ENCODE measurements around the gene FAM168A.
"Not testable (repeated sequence)": the region's sequence is repeated elsewhere in the genome, so short reads cannot be mapped to it uniquely, and the experiment has no call there.

FAM168A gene

GRCh38 chr11:73475549-73476095 lies 122.3 kb downstream of the FAM168A start:
- Mint-ChIP-seq H3K36me3 (ENCODE audit: low read depth) (peaks cover 15% of the 10 kb centered on the region), H3K4me3 (no peak overlapping the region), H3K4me1 (ENCODE audit: low read depth) (peaks cover 19% of the 10 kb centered on the region), H3K9me3 (peaks cover 17% of the 10 kb centered on the region), H3K27me3 (no peaks in the 10 kb centered on the region), H3K27ac (no peak overlapping the region)
- intact Hi-C loops (cut with micrococcal nuclease): loop anchor here (5.0 kb wide), 1 partner anchor 187 kb away; no protein-coding TSS in a partner anchor

- Mint-ChIP-seq H3K4me3 (no peak overlapping the region), H3K9me3 (peaks cover 17% of the 10 kb centered on the region), H3K27me3 (no peaks in the 10 kb centered on the region), H3K27ac (no peak overlapping the region), H3K36me3 (ENCODE audit: low read depth) (peaks cover 19% of the 10 kb centered on the region), H3K4me1 (ENCODE audit: low read depth) (peaks cover 24% of the 10 kb centered on the region)
- intact Hi-C loops (cut with micrococcal nuclease): no loop called here
These were observed 124.7 kb downstream of the FAM168A start for GRCh38 chr11:73473252-73473651.

GRCh38 chr11:73470036-73470612 lies 127.8 kb downstream of the FAM168A start:
- peaks cover 33% of the 10 kb centered on the region for H3K4me1 Mint-ChIP-seq (ENCODE audit: low read depth)
- intact Hi-C loops (cut with micrococcal nuclease); H3K36me3 Mint-ChIP-seq (ENCODE audit: low read depth): not testable (repeated sequence)

GRCh38 chr11:73469401-73469800 lies 128.5 kb downstream of the FAM168A start:
- peaks cover 5% of the 10 kb centered on the region for H3K36me3 Mint-ChIP-seq (ENCODE audit: low read depth)
- no peaks in the 10 kb centered on the region for H3K9me3 Mint-ChIP-seq
- no peak overlapping the region for H3K4me3 Mint-ChIP-seq
- intact Hi-C loops (cut with micrococcal nuclease): no loop called here
- no peak overlapping the region for H3K27ac Mint-ChIP-seq
- peaks cover 33% of the 10 kb centered on the region for H3K4me1 Mint-ChIP-seq (ENCODE audit: low read depth)
- H3K27me3 Mint-ChIP-seq: no peaks in the 10 kb centered on the region

More at GRCh38 chr11:73470036-73470612, 127.8 kb downstream of the FAM168A start:
- H3K4me3 Mint-ChIP-seq, H3K9me3 Mint-ChIP-seq, H3K27ac Mint-ChIP-seq, H3K27me3 Mint-ChIP-seq: not testable (repeated sequence)

DNA sequence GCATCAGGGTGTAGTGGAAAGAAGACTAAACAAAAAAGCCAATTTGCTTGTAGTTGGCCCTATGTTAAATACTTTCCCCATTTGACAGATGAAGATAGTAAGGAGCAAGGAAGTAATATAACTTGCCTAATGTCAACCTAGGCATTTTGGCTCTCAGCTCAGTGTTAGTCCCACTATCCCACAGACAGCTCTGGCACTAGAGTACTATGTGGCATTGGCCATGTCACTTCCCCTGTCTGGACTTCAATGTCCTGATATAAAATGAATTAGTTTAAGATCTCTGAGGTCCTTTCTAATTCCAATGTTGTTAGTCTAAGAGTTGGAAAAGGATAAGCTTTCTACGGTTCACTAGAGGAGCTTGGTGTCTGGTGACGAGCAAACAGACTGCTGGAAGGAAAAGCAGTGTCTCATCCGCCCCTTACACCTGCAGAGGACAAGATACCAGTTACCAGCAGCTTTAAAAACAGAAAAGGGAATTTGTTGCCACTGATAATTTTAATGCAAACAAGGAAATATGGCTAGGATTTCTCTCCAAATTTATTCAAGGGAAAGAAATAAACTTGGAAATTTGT lies 129.2 kb downstream of the FAM168A start:
- peaks cover 33% of the 10 kb centered on the region for H3K4me1 Mint-ChIP-seq (ENCODE audit: low read depth)
- intact Hi-C loops (cut with micrococcal nuclease): no loop called here
- no peaks in the 10 kb centered on the region for H3K27me3 Mint-ChIP-seq
- H3K27ac Mint-ChIP-seq: no peak overlapping the region
- H3K36me3 Mint-ChIP-seq (ENCODE audit: low read depth): peaks cover 5% of the 10 kb centered on the region
- no peak overlapping the region for H3K4me3 Mint-ChIP-seq
- no peaks in the 10 kb centered on the region for H3K9me3 Mint-ChIP-seq

DNA sequence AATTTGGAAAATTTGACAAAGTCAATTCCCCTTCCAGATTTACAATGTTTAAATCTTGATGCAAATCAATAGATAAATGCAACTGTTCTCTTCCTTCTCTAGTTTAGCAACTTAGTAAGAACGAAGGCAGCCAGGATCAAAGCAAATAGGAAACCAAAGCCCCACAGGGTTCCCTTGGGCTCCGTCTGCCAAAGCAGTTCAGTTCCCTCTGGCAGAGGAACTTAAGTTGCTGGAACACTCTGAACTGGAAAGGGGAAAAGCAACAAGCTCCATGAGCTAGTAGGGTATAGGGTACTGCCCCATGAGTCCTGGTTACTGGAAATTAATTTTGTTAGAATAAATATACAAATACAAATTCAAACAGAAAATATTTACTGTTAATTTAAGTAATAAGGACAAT lies 130.4 kb downstream of the FAM168A start:
- H3K4me1 Mint-ChIP-seq (ENCODE audit: low read depth): peaks cover 41% of the 10 kb centered on the region
- H3K27ac Mint-ChIP-seq: no peak overlapping the region
- no peak overlapping the region for H3K4me3 Mint-ChIP-seq
- no peaks in the 10 kb centered on the region for H3K27me3 Mint-ChIP-seq
- peaks cover 5% of the 10 kb centered on the region for H3K36me3 Mint-ChIP-seq (ENCODE audit: low read depth)
- intact Hi-C loops (cut with micrococcal nuclease): no loop called here
- no peaks in the 10 kb centered on the region for H3K9me3 Mint-ChIP-seq

- Mint-ChIP-seq H3K4me3 (no peak overlapping the region), H3K4me1 (ENCODE audit: low read depth) (peaks cover 48% of the 10 kb centered on the region), H3K27me3 (no peaks in the 10 kb centered on the region), H3K27ac (no peak overlapping the region), H3K36me3 (ENCODE audit: low read depth) (peaks cover 5% of the 10 kb centered on the region), H3K9me3 (no peaks in the 10 kb centered on the region)
- intact Hi-C loops (cut with micrococcal nuclease): no loop called here
These were observed 131.3 kb downstream of the FAM168A start for GRCh38 chr11:73466643-73467042.

DNA sequence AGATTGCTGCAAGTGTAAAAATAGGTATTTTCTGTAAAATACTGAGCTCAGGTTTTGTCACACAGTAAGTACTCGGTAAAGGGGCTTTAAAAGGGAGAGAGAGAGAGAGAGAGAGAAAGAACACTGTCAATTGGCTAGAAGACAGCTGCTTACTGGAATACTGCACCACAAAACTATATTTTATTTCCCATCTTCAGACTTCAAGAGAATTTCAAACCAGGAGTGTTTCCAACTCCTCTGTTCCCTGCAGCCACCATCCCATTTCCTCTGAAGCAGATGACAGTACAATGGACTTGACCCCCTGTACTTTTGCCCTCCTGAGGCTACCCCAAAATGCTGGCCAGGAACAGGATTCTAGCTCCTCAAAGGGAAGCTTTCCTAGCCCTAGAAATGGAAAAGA lies 132.0 kb downstream of the FAM168A start:
- Mint-ChIP-seq H3K4me1 (ENCODE audit: low read depth) (peaks cover 55% of the 10 kb centered on the region), H3K4me3 (no peak overlapping the region), H3K27me3 (no peaks in the 10 kb centered on the region), H3K36me3 (ENCODE audit: low read depth) (peaks cover 5% of the 10 kb centered on the region), H3K27ac (peak overlapping the region; percentile 20), H3K9me3 (no peaks in the 10 kb centered on the region)
- intact Hi-C loops (cut with micrococcal nuclease): no loop called here

DNA sequence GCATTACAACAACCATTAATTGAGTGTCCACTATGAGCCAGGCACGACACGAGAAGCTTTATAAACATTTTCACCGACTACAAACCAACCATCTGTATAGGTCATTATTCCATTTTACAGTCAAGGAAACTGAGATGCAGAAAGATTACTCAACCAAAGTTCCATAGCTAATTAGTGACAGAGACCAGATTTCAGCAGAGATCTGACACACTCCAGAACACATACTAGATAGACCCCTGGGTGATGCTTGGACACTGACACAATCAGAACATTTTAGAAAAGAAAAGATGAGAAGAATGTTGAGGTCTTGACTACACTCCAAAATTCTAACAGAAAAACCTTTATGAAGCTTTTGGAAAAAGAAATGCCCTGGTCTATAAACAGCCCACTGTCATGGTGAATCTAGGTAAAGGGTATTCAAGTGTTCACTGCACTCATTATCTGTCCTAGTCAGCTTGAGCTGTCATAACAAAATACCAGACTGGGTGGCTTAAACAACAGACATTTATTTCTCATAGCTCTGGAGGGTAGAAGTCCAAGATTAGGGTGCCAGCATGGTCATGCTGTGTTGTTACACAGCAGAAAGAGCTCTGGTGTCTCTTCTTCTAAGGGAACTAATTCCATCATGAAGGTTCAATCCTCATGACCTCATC lies 132.8 kb downstream of the FAM168A start:
- Mint-ChIP-seq H3K27ac (peak overlapping the region; percentile 20), H3K27me3 (no peaks in the 10 kb centered on the region)
- intact Hi-C loops (cut with micrococcal nuclease): no loop called here

GRCh38 chr11:73464347-73464746 lies 133.6 kb downstream of the FAM168A start:
- Mint-ChIP-seq H3K9me3 (no peaks in the 10 kb centered on the region), H3K27me3 (no peaks in the 10 kb centered on the region), H3K36me3 (ENCODE audit: low read depth) (peaks cover 7% of the 10 kb centered on the region), H3K27ac (no peak overlapping the region), H3K4me3 (no peak overlapping the region), H3K4me1 (ENCODE audit: low read depth) (peaks cover 57% of the 10 kb centered on the region)
- intact Hi-C loops (cut with micrococcal nuclease): loop anchor here (5.0 kb wide), 1 partner anchor 37 kb away; no protein-coding TSS in a partner anchor

More for the DNA sequence above, 132.8 kb downstream of the FAM168A start:
- Mint-ChIP-seq H3K9me3 (no peaks in the 10 kb centered on the region), H3K4me3 (no peak overlapping the region), H3K4me1 (ENCODE audit: low read depth) (peaks cover 56% of the 10 kb centered on the region), H3K36me3 (ENCODE audit: low read depth) (peaks cover 4% of the 10 kb centered on the region)

- Mint-ChIP-seq H3K27ac (peak overlapping the region; percentile 1), H3K4me1 (ENCODE audit: low read depth) (peaks cover 58% of the 10 kb centered on the region)
- intact Hi-C loops (cut with micrococcal nuclease): loop anchor here (5.0 kb wide), 1 partner anchor 36 kb away; no protein-coding TSS in a partner anchor
These were observed 134.6 kb downstream of the FAM168A start for GRCh38 chr11:73463359-73463758.

DNA sequence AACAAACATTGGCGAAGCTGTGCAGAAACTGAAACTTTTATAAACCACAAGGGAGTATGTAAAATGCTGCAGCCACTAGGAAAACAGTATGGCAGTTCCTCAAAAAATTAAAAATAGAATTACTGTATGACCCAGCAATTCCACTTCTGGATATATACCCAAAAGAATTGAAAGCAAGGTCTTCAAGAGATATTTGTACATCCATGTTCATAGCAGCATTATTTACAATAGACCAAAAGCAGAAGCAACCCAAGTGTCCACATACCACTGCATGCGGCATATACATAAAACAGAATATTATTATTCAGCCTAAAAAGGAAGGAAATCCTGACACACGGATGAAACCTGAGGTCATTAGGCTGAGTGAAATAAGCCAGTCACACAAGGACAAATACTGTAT lies 135.9 kb downstream of the FAM168A start:
- intact Hi-C loops (cut with micrococcal nuclease): loop anchor here (5.0 kb wide), 1 partner anchor 35 kb away; no protein-coding TSS in a partner anchor
- H3K4me1 Mint-ChIP-seq (ENCODE audit: low read depth): peaks cover 57% of the 10 kb centered on the region
- H3K9me3 Mint-ChIP-seq: no peaks in the 10 kb centered on the region
- H3K27me3 Mint-ChIP-seq: no peaks in the 10 kb centered on the region
- peak overlapping the region; percentile 50 for H3K4me3 Mint-ChIP-seq
- H3K36me3 Mint-ChIP-seq (ENCODE audit: low read depth): peaks cover 7% of the 10 kb centered on the region
- peak overlapping the region; percentile 72 for H3K27ac Mint-ChIP-seq

More at GRCh38 chr11:73463359-73463758, 134.6 kb downstream of the FAM168A start:
- Mint-ChIP-seq H3K27me3 (no peaks in the 10 kb centered on the region), H3K4me3 (no peak overlapping the region), H3K36me3 (ENCODE audit: low read depth) (peaks cover 7% of the 10 kb centered on the region), H3K9me3 (no peaks in the 10 kb centered on the region)

DNA sequence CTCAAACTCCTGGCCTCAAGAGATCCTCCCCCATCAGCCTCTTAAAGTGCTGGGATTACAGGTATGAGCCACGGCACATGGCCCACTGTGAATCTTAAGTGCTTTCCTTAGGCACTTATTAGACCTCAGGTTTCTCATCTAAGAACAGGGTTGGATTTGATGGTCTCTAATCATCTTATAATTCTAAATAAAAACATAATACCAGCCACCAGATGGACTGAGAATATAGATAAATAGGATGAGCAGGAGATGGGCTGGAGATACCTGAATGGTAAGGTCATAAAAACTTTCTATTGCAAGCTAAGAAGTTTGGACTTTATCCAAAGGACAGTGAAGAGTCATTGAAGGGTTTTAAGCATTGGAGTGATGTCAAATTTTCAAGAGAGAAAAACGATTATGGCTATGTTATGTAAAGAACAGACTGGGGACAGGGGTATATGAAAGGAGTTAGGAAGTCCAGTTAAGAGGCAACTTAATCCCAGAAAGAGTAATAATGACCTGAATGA lies 136.5 kb downstream of the FAM168A start:
- peak overlapping the region; percentile 72 for H3K27ac Mint-ChIP-seq
- intact Hi-C loops (cut with micrococcal nuclease): loop anchor here (5.0 kb wide), 1 partner anchor 34 kb away; no protein-coding TSS in a partner anchor
- H3K4me1 Mint-ChIP-seq (ENCODE audit: low read depth): peaks cover 52% of the 10 kb centered on the region
- no peaks in the 10 kb centered on the region for H3K9me3 Mint-ChIP-seq
- H3K36me3 Mint-ChIP-seq (ENCODE audit: low read depth): peaks cover 7% of the 10 kb centered on the region
- H3K4me3 Mint-ChIP-seq: peak overlapping the region; percentile 50
- no peaks in the 10 kb centered on the region for H3K27me3 Mint-ChIP-seq

- no peaks in the 10 kb centered on the region for H3K9me3 Mint-ChIP-seq
- peaks cover 39% of the 10 kb centered on the region for H3K4me1 Mint-ChIP-seq (ENCODE audit: low read depth)
- H3K4me3 Mint-ChIP-seq: no peak overlapping the region
- no peak overlapping the region for H3K27ac Mint-ChIP-seq
- intact Hi-C loops (cut with micrococcal nuclease): no loop called here
- H3K36me3 Mint-ChIP-seq (ENCODE audit: low read depth): peaks cover 7% of the 10 kb centered on the region
- H3K27me3 Mint-ChIP-seq: no peaks in the 10 kb centered on the region
These were observed 139.7 kb downstream of the FAM168A start for GRCh38 chr11:73458201-73458600.
